Measurements from ENCODE around the gene OBSCN. TPM values are rescaled to one million over a fixed set of nuclear protein-coding genes. Genes with fewer than 3 reads are reported as not detected.

The OBSCN gene
- total and polyA plus RNA-seq, 4 donors = 0.54 to 5.6 (median 2.7) TPM

- Histone ChIP-seq H3K36me3 (ENCODE audit: control insufficient read depth in 4 of 4, insufficient read depth in 3 of 4, low read depth in 1 of 4, low read length in 3 of 4) (peaks cover 0 to 3% (median under 1%) of the 10 kb centered on the region in 4 donors), H3K27ac (ENCODE audit: low read depth in 1 of 2, low read length in 2 of 2) (no peak overlapping the region), H3K4me3 (ENCODE audit: low read depth in 1 of 3, low read length in 3 of 3) (no peak overlapping the region), H3K4me1 (ENCODE audit: control insufficient read depth in 4 of 4, insufficient read depth in 4 of 4, low read length in 3 of 4) (no peaks in the 10 kb centered on the region), H3K9me3 (ENCODE audit: control insufficient read depth in 4 of 4, low read length in 3 of 4) (peaks cover 2 to 19% (median 7%) of the 10 kb centered on the region in 4 donors), H3K27me3 (ENCODE audit: control insufficient read depth in 4 of 4, insufficient read depth in 4 of 4, low read length in 3 of 4) (peaks cover 0 to 3% (median 0%) of the 10 kb centered on the region in 4 donors), H3K9ac (ENCODE audit: low read depth in 1 of 2, low read length in 2 of 2) (no peak overlapping the region)
- no peak for DNase-seq (ENCODE audit: low spot score)
- 51% methylated on average over 5 of the region's 5 CpGs for WGBS
- TF ChIP-seq RXRA (IDR thresholded peaks at IDR 0.05) (no peak), RAD21 (IDR thresholded peaks at IDR 0.05) (peak in 1 of 2 donors; percentile 33), ZBTB33 (IDR thresholded peaks at IDR 0.05) (no peak), HNF4G (IDR thresholded peaks at IDR 0.05) (no peak), CTCF (IDR thresholded peaks at IDR 0.05; ENCODE audit: low read depth, low read length, missing input control) (peak; percentile 33)
Measured at GRCh38 chr1:228236744-228237143, 28.9 kb downstream of the OBSCN start.

- H3K9ac ChIP-seq (ENCODE audit: low read depth in 1 of 2, low read length in 2 of 2) = no peak overlapping the region
- DNase-seq (ENCODE audit: low spot score) = no peak
- H3K9me3 ChIP-seq (ENCODE audit: control insufficient read depth in 4 of 4, low read length in 3 of 4) = peaks cover 4 to 23% (median 11%) of the 10 kb centered on the region in 4 donors
- peaks cover 0 to 3% (median 1%) of the 10 kb centered on the region in 4 donors for H3K36me3 ChIP-seq (ENCODE audit: control insufficient read depth in 4 of 4, insufficient read depth in 3 of 4, low read depth in 1 of 4, low read length in 3 of 4)
- peaks cover 0 to 3% (median 0%) of the 10 kb centered on the region in 4 donors for H3K27me3 ChIP-seq (ENCODE audit: control insufficient read depth in 4 of 4, insufficient read depth in 4 of 4, low read length in 3 of 4)
- no peak overlapping the region for H3K27ac ChIP-seq (ENCODE audit: low read depth in 1 of 2, low read length in 2 of 2)
- 97% methylated on average over 7 of the region's 7 CpGs for WGBS
- no peak for TF ChIP-seq NR2F2 (IDR thresholded peaks at IDR 0.05)
- TF ChIP-seq REST (IDR thresholded peaks at IDR 0.05) = no peak
- no peak for TF ChIP-seq FOXA1 (IDR thresholded peaks at IDR 0.05)
- no peak for TF ChIP-seq ATF3 (IDR thresholded peaks at IDR 0.05)
- TF ChIP-seq GABPA (IDR thresholded peaks at IDR 0.05 in 1 of 2, conservative IDR thresholded peaks at IDR 0.05 in 1 of 2) = no peak
- no peak for TF ChIP-seq TAF1 (conservative IDR thresholded peaks at IDR 0.05)
- no peak for TF ChIP-seq EGR1 (IDR thresholded peaks at IDR 0.05; ENCODE audit: low read depth in 2 of 2)
- H3K4me3 ChIP-seq (ENCODE audit: low read depth in 1 of 3, low read length in 3 of 3) = no peak overlapping the region
- H3K4me1 ChIP-seq (ENCODE audit: control insufficient read depth in 4 of 4, insufficient read depth in 4 of 4, low read length in 3 of 4) = no peaks in the 10 kb centered on the region
Measured at GRCh38 chr1:228238007-228238406, 30.2 kb downstream of the OBSCN start.
